ENCODE results near the gene SDK1. TPM values are rescaled to one million over a fixed set of nuclear protein-coding genes. Genes with fewer than 3 reads are reported as not detected.

The SDK1 gene
- total RNA-seq, 1 experiment from 2014 or later = 9.3 TPM

DNA sequence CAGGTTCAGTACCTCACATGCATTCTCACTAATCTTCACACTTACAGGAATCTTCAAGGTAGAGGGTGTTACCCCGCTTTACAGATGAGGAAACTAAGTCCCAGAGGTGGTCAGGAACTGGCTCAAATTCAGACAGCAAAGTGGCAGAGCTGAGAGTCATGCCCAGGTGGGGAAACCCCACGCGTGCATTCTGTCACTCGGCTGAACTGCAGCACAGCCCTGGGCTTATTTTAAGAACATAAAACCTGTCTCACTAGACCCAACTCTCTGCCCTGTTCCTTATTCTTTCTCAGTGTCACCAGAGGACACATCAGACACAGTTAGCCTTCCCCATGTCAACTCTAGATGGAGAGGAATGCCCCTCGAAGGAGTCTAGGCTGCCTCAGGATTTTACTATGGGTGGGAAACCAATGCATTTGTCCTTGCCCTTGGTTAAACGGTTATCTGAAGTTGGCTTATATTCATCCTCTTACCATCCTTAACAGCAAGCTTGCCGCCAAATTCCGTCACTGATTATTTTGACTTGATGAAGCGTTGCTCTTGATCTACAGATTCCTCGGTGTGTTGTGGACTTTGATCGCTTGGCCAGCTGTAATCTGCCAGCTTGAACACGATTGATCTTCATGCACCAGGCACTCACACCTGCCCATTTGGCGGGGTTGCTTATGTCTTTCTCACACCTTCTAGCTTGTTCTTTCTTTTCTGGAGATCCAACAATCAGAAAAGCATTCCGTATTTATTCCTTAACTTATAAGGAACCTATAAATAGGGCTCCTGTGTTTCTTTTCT is 627.9 kb downstream of the SDK1 start:
- ChIA-PET CTCF (no interaction called here), POLR2A (no interaction called here)
- Mint-ChIP-seq H3K4me3 (no peak overlapping the region), H3K27ac (no peak overlapping the region), H3K27me3 (ENCODE audit: low read depth) (no peaks in the 10 kb centered on the region), H3K4me1 (peaks cover 5% of the 10 kb centered on the region), H3K9me3 (no peaks in the 10 kb centered on the region), H3K36me3 (no peaks in the 10 kb centered on the region)
- TF ChIP-seq, protein P1, sequence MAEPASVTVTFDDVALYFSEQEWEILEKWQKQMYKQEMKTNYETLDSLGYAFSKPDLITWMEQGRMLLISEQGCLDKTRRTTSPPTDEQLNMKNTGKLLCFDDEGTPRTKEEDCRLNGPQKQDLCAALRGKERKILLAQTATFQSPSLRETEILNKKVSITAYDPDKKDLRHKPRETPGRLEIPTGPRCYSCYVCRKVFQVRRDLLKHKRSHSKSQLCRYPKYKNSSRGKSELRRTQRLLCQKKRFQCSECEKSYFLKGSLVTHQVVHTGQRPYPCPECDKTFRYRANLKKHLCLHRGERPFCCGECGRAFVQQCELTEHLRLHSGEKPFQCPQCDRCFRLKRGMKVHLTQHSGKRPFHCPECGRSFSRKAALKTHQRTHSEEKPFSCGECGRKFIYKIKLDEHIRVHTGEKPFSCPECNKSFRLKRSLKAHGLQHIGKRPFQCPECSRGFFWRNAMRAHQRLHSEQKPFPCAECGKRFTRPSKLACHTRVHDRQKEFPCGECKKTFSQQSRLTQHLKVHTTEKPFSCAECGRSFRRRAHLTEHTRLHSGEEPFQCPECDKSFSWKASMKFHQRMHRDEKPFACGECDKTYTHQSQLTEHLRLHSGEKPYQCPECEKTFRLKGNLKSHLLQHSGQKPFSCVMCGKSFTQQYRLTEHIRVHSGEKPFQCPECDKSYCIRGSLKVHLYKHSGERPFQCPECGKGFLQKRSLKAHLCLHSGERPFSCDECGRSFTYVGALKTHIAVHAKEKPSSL (CRISPR knock-in tag; conservative IDR thresholded peaks at IDR 0.05) = no peak
- TF ChIP-seq FOXJ3 (CRISPR knock-in tag; IDR thresholded peaks at IDR 0.05; ENCODE audit: borderline replicate concordance) (no peak), ERG (CRISPR knock-in tag; IDR thresholded peaks at IDR 0.05) (no peak), HMGA2 (CRISPR knock-in tag; IDR thresholded peaks at IDR 0.05) (no peak), ZNF263 (CRISPR knock-in tag; IDR thresholded peaks at IDR 0.05; ENCODE audit: low read depth) (no peak), SOX15 (CRISPR knock-in tag; IDR thresholded peaks at IDR 0.05) (no peak), ZNF219 (CRISPR knock-in tag; IDR thresholded peaks at IDR 0.05; ENCODE audit: borderline replicate concordance) (no peak), FOXP4 (CRISPR knock-in tag; IDR thresholded peaks at IDR 0.05) (no peak), ATF1 (CRISPR knock-in tag; IDR thresholded peaks at IDR 0.05) (no peak), ZNF232 (CRISPR knock-in tag; IDR thresholded peaks at IDR 0.05) (no peak), RORB (CRISPR knock-in tag; IDR thresholded peaks at IDR 0.05) (no peak), MXD4 (CRISPR knock-in tag; IDR thresholded peaks at IDR 0.05; ENCODE audit: borderline replicate concordance) (no peak)
- TF ChIP-seq, protein P2, sequence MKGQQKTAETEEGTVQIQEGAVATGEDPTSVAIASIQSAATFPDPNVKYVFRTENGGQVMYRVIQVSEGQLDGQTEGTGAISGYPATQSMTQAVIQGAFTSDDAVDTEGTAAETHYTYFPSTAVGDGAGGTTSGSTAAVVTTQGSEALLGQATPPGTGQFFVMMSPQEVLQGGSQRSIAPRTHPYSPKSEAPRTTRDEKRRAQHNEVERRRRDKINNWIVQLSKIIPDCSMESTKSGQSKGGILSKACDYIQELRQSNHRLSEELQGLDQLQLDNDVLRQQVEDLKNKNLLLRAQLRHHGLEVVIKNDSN (CRISPR knock-in tag; IDR thresholded peaks at IDR 0.05) = no peak
- TF ChIP-seq, protein P3, sequence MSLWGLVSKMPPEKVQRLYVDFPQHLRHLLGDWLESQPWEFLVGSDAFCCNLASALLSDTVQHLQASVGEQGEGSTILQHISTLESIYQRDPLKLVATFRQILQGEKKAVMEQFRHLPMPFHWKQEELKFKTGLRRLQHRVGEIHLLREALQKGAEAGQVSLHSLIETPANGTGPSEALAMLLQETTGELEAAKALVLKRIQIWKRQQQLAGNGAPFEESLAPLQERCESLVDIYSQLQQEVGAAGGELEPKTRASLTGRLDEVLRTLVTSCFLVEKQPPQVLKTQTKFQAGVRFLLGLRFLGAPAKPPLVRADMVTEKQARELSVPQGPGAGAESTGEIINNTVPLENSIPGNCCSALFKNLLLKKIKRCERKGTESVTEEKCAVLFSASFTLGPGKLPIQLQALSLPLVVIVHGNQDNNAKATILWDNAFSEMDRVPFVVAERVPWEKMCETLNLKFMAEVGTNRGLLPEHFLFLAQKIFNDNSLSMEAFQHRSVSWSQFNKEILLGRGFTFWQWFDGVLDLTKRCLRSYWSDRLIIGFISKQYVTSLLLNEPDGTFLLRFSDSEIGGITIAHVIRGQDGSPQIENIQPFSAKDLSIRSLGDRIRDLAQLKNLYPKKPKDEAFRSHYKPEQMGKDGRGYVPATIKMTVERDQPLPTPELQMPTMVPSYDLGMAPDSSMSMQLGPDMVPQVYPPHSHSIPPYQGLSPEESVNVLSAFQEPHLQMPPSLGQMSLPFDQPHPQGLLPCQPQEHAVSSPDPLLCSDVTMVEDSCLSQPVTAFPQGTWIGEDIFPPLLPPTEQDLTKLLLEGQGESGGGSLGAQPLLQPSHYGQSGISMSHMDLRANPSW (CRISPR knock-in tag; conservative IDR thresholded peaks at IDR 0.05; ENCODE audit: low read depth) = no peak
- TF ChIP-seq, protein P4, sequence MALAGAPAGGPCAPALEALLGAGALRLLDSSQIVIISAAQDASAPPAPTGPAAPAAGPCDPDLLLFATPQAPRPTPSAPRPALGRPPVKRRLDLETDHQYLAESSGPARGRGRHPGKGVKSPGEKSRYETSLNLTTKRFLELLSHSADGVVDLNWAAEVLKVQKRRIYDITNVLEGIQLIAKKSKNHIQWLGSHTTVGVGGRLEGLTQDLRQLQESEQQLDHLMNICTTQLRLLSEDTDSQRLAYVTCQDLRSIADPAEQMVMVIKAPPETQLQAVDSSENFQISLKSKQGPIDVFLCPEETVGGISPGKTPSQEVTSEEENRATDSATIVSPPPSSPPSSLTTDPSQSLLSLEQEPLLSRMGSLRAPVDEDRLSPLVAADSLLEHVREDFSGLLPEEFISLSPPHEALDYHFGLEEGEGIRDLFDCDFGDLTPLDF (CRISPR knock-in tag; IDR thresholded peaks at IDR 0.05) = no peak
- DNase-seq (ENCODE audit: low spot score) (no peak), ATAC-seq (no peak)

Data from WTC11 (cell line).